ENCODE measurements around the gene SPDYE16. TPM values are rescaled to one million over a fixed set of nuclear protein-coding genes. Genes with fewer than 3 reads are reported as not detected.
A peak's percentile ranks its signal among the peaks of the same experiment; 100 is the strongest.
"Not testable (repeated sequence)": the region's sequence is repeated elsewhere in the genome, so short reads cannot be mapped to it uniquely, and the experiment has no call there.

The SPDYE16 gene
- under 1 TPM in 1 of 2 experiments, not detected in 1; 0.53 TPM for total RNA-seq
- polyA plus RNA-seq (2013, experiment 1 of 2), result 1.2 TPM
- 2.1 TPM for polyA plus RNA-seq (2013, experiment 2 of 2)
- total RNA-seq, result 0 to 0.20 (median 0) reads per million in 172 experiments

GRCh38 chr7:76543197-76543596 lies at the start of gene SPDYE16:
SPDYE16 (minus strand) TSS chr7:76543297; CDS start chr7:76541459, 1,838 bp downstream.
- H3K36me3 Mint-ChIP-seq (ENCODE audit: low read depth); H3K27ac Mint-ChIP-seq; H3K4me1 Mint-ChIP-seq (ENCODE audit: low read depth); intact Hi-C loops (cut with DNase I, micrococcal nuclease); H3K9me3 Mint-ChIP-seq; H3K9me3 ChIP-seq (ENCODE audit: control insufficient read depth in 1 of 2, insufficient read depth in 1 of 2, low read length in 2 of 2); H3K36me3 ChIP-seq (ENCODE audit: insufficient read depth, low read length); H3K27me3 Mint-ChIP-seq; POLR2A ChIA-PET; H3K4me3 ChIP-seq (ENCODE audit: low read length); CTCF ChIA-PET; DNase-seq; H3K4me3 Mint-ChIP-seq; H3K27me3 ChIP-seq (ENCODE audit: control insufficient read depth in 1 of 2, insufficient read depth in 2 of 2, low read length in 2 of 2); H3K4me1 ChIP-seq (ENCODE audit: insufficient read depth, low read length); H3K27ac ChIP-seq (ENCODE audit: low read depth in 1 of 2, low read length in 2 of 2); ATAC-seq (ENCODE audit: poor library complexity): not testable (repeated sequence)

- H3K27ac ChIP-seq (ENCODE audit: low read depth in 1 of 2, low read length in 2 of 2); POLR2A ChIA-PET; H3K4me3 ChIP-seq (ENCODE audit: low read length); intact Hi-C loops (cut with DNase I, micrococcal nuclease); H3K4me3 Mint-ChIP-seq; H3K9me3 Mint-ChIP-seq; H3K4me1 ChIP-seq (ENCODE audit: insufficient read depth, low read length); ATAC-seq (ENCODE audit: poor library complexity); H3K9me3 ChIP-seq (ENCODE audit: control insufficient read depth in 1 of 2, insufficient read depth in 1 of 2, low read length in 2 of 2); H3K36me3 Mint-ChIP-seq (ENCODE audit: low read depth); H3K27me3 ChIP-seq (ENCODE audit: control insufficient read depth in 1 of 2, insufficient read depth in 2 of 2, low read length in 2 of 2); H3K27ac Mint-ChIP-seq; H3K27me3 Mint-ChIP-seq; CTCF ChIA-PET; H3K36me3 ChIP-seq (ENCODE audit: insufficient read depth, low read length): not testable (repeated sequence)
- H3K4me1 Mint-ChIP-seq (ENCODE audit: low read depth), result peaks cover 40% of the 10 kb centered on the region
- DNase-seq, result peak in 2 of 14 experiments; percentile 8 to 14
Measured at GRCh38 chr7:76592694-76593093, 49.6 kb upstream of the SPDYE16 start.

- H3K27me3 ChIP-seq (ENCODE audit: control insufficient read depth in 1 of 2, insufficient read depth in 2 of 2, low read length in 2 of 2); H3K9me3 ChIP-seq (ENCODE audit: control insufficient read depth in 1 of 2, insufficient read depth in 1 of 2, low read length in 2 of 2); ATAC-seq (ENCODE audit: poor library complexity); H3K4me3 ChIP-seq (ENCODE audit: low read length); intact Hi-C loops (cut with DNase I, micrococcal nuclease); H3K27me3 Mint-ChIP-seq; H3K36me3 Mint-ChIP-seq (ENCODE audit: low read depth); DNase-seq; H3K27ac ChIP-seq (ENCODE audit: low read depth in 1 of 2, low read length in 2 of 2); POLR2A ChIA-PET; H3K4me1 ChIP-seq (ENCODE audit: insufficient read depth, low read length); H3K4me3 Mint-ChIP-seq; H3K36me3 ChIP-seq (ENCODE audit: insufficient read depth, low read length); CTCF ChIA-PET; H3K27ac Mint-ChIP-seq; H3K9me3 Mint-ChIP-seq: not testable (repeated sequence)
- H3K4me1 Mint-ChIP-seq (ENCODE audit: low read depth), result peaks cover 40% of the 10 kb centered on the region
Measured at GRCh38 chr7:76591602-76592304, 48.7 kb upstream of the SPDYE16 start.

- peaks cover 37% of the 10 kb centered on the region for H3K4me1 Mint-ChIP-seq (ENCODE audit: low read depth)
- H3K4me3 ChIP-seq (ENCODE audit: low read length); H3K36me3 Mint-ChIP-seq (ENCODE audit: low read depth); H3K36me3 ChIP-seq (ENCODE audit: insufficient read depth, low read length); H3K27me3 ChIP-seq (ENCODE audit: control insufficient read depth in 1 of 2, insufficient read depth in 2 of 2, low read length in 2 of 2); H3K9me3 Mint-ChIP-seq; H3K4me3 Mint-ChIP-seq; DNase-seq; H3K9me3 ChIP-seq (ENCODE audit: control insufficient read depth in 1 of 2, insufficient read depth in 1 of 2, low read length in 2 of 2); H3K27me3 Mint-ChIP-seq; POLR2A ChIA-PET; H3K4me1 ChIP-seq (ENCODE audit: insufficient read depth, low read length); H3K27ac ChIP-seq (ENCODE audit: low read depth in 1 of 2, low read length in 2 of 2); ATAC-seq (ENCODE audit: poor library complexity); H3K27ac Mint-ChIP-seq; CTCF ChIA-PET; intact Hi-C loops (cut with DNase I, micrococcal nuclease): not testable (repeated sequence)
Measured at GRCh38 chr7:76591033-76591432, 47.9 kb upstream of the SPDYE16 start.

- H3K4me3 ChIP-seq (ENCODE audit: low read length); H3K27ac ChIP-seq (ENCODE audit: low read depth in 1 of 2, low read length in 2 of 2); H3K4me3 Mint-ChIP-seq; H3K27me3 Mint-ChIP-seq; H3K9me3 Mint-ChIP-seq; H3K9me3 ChIP-seq (ENCODE audit: control insufficient read depth in 1 of 2, insufficient read depth in 1 of 2, low read length in 2 of 2); CTCF ChIA-PET; H3K27me3 ChIP-seq (ENCODE audit: control insufficient read depth in 1 of 2, insufficient read depth in 2 of 2, low read length in 2 of 2); DNase-seq; POLR2A ChIA-PET; H3K4me1 ChIP-seq (ENCODE audit: insufficient read depth, low read length); H3K36me3 Mint-ChIP-seq (ENCODE audit: low read depth); H3K36me3 ChIP-seq (ENCODE audit: insufficient read depth, low read length); intact Hi-C loops (cut with DNase I, micrococcal nuclease): not testable (repeated sequence)
- ATAC-seq (ENCODE audit: poor library complexity), result peak; percentile 58
- Mint-ChIP-seq H3K4me1 (ENCODE audit: low read depth) (peaks cover 45% of the 10 kb centered on the region), H3K27ac (peak overlapping the region; percentile 61)
Measured at GRCh38 chr7:76588586-76588985, 45.5 kb upstream of the SPDYE16 start.

- ATAC-seq (ENCODE audit: poor library complexity); H3K36me3 Mint-ChIP-seq (ENCODE audit: low read depth); H3K4me3 Mint-ChIP-seq; H3K27ac ChIP-seq (ENCODE audit: low read depth in 1 of 2, low read length in 2 of 2); POLR2A ChIA-PET; intact Hi-C loops (cut with DNase I, micrococcal nuclease); H3K4me1 ChIP-seq (ENCODE audit: insufficient read depth, low read length); H3K9me3 Mint-ChIP-seq; H3K27me3 ChIP-seq (ENCODE audit: control insufficient read depth in 1 of 2, insufficient read depth in 2 of 2, low read length in 2 of 2); H3K27me3 Mint-ChIP-seq; DNase-seq; H3K9me3 ChIP-seq (ENCODE audit: control insufficient read depth in 1 of 2, insufficient read depth in 1 of 2, low read length in 2 of 2); H3K36me3 ChIP-seq (ENCODE audit: insufficient read depth, low read length); CTCF ChIA-PET; H3K4me3 ChIP-seq (ENCODE audit: low read length): not testable (repeated sequence)
- Mint-ChIP-seq H3K4me1 (ENCODE audit: low read depth) (peaks cover 57% of the 10 kb centered on the region), H3K27ac (peak overlapping the region; percentile 42)
Measured at GRCh38 chr7:76586585-76587315, 43.7 kb upstream of the SPDYE16 start.
